ENCODE measurements around the gene GNPNAT1. TPM values are rescaled to one million over a fixed set of nuclear protein-coding genes. Genes with fewer than 3 reads are reported as not detected.

GNPNAT1 gene
- total RNA-seq, 1 donor from 2014 or later = 37.7 TPM

GRCh38 chr14:52837451-52837850, 46.0 kb upstream of the GNPNAT1 start:
- no peaks in the 10 kb centered on the region for H4K20me1 ChIP-seq (ENCODE audit: insufficient read depth, low read length)
- H3K27me3 ChIP-seq (ENCODE audit: insufficient read depth, low read length) = no peaks in the 10 kb centered on the region
- Mint-ChIP-seq H3K4me1 (ENCODE audit: low read depth, unreplicated experiment) (peaks cover 23% of the 10 kb centered on the region), H3K9me3 (ENCODE audit: unreplicated experiment) (peaks cover 2% of the 10 kb centered on the region), H3K27ac (ENCODE audit: unreplicated experiment) (no peak overlapping the region), H3K36me3 (ENCODE audit: low read depth, unreplicated experiment) (no peaks in the 10 kb centered on the region), H3K4me3 (ENCODE audit: unreplicated experiment) (no peak overlapping the region), H3K27me3 (ENCODE audit: low read depth, unreplicated experiment) (no peaks in the 10 kb centered on the region)
- H3K27ac ChIP-seq (ENCODE audit: low read depth, low read length) = no peak overlapping the region
- peaks cover 28% of the 10 kb centered on the region for H3K4me1 ChIP-seq (ENCODE audit: insufficient read depth, low read length)
- H3K79me2 ChIP-seq (ENCODE audit: insufficient read depth, low read length) = no peaks in the 10 kb centered on the region
- FAIRE-seq = no peak
- H2AFZ ChIP-seq (ENCODE audit: low read depth, low read length) = no peak overlapping the region
- no peak overlapping the region for H3K4me2 ChIP-seq (ENCODE audit: low read length)
- no peak overlapping the region for H3K4me3 ChIP-seq (ENCODE audit: insufficient read depth, low read depth, low read length)
- no peak overlapping the region for H3K9ac ChIP-seq (ENCODE audit: low read length)
- TF ChIP-seq EZH2 (IDR thresholded peaks at IDR 0.05; ENCODE audit: insufficient read depth, low read length) (no peak), CTCF (IDR thresholded peaks at IDR 0.05; ENCODE audit: insufficient read depth, low read depth, low read length) (no peak)
- H3K36me3 ChIP-seq (ENCODE audit: insufficient read depth, low read length) = no peaks in the 10 kb centered on the region
- no peak for DNase-seq (ENCODE audit: low read depth)
- H3K9me3 ChIP-seq (ENCODE audit: insufficient read depth, low read depth, low read length) = no peaks in the 10 kb centered on the region

GRCh38 chr14:52836063-52836462, 44.7 kb upstream of the GNPNAT1 start:
- Histone ChIP-seq H3K9ac (ENCODE audit: low read length) (no peak overlapping the region), H3K79me2 (ENCODE audit: insufficient read depth, low read length) (no peaks in the 10 kb centered on the region), H3K27me3 (ENCODE audit: insufficient read depth, low read length) (no peaks in the 10 kb centered on the region), H3K36me3 (ENCODE audit: insufficient read depth, low read length) (no peaks in the 10 kb centered on the region), H3K9me3 (ENCODE audit: insufficient read depth, low read depth, low read length) (no peaks in the 10 kb centered on the region), H2AFZ (ENCODE audit: low read depth, low read length) (no peak overlapping the region), H3K4me1 (ENCODE audit: insufficient read depth, low read length) (peaks cover 26% of the 10 kb centered on the region), H4K20me1 (ENCODE audit: insufficient read depth, low read length) (no peaks in the 10 kb centered on the region), H3K27ac (ENCODE audit: low read depth, low read length) (peak overlapping the region; percentile 86), H3K4me2 (ENCODE audit: low read length) (no peak overlapping the region), H3K4me3 (ENCODE audit: insufficient read depth, low read depth, low read length) (no peak overlapping the region)
- no peak for DNase-seq (ENCODE audit: low read depth)
- H3K27ac Mint-ChIP-seq (ENCODE audit: unreplicated experiment) = no peak overlapping the region
- peaks cover 26% of the 10 kb centered on the region for H3K4me1 Mint-ChIP-seq (ENCODE audit: low read depth, unreplicated experiment)
- H3K36me3 Mint-ChIP-seq (ENCODE audit: low read depth, unreplicated experiment) = no peaks in the 10 kb centered on the region
- no peak for TF ChIP-seq CTCF (IDR thresholded peaks at IDR 0.05; ENCODE audit: insufficient read depth, low read depth, low read length)
- TF ChIP-seq EZH2 (IDR thresholded peaks at IDR 0.05; ENCODE audit: insufficient read depth, low read length) = no peak
- peaks cover 2% of the 10 kb centered on the region for H3K9me3 Mint-ChIP-seq (ENCODE audit: unreplicated experiment)
- no peak overlapping the region for H3K4me3 Mint-ChIP-seq (ENCODE audit: unreplicated experiment)
- FAIRE-seq = no peak
- H3K27me3 Mint-ChIP-seq (ENCODE audit: low read depth, unreplicated experiment) = no peaks in the 10 kb centered on the region

- Histone ChIP-seq H3K79me2 (ENCODE audit: insufficient read depth, low read length) (no peaks in the 10 kb centered on the region), H3K4me2 (ENCODE audit: low read length) (peak overlapping the region; percentile 73), H3K4me1 (ENCODE audit: insufficient read depth, low read length) (peaks cover 22% of the 10 kb centered on the region), H3K9ac (ENCODE audit: low read length) (peak overlapping the region; percentile 56), H3K9me3 (ENCODE audit: insufficient read depth, low read depth, low read length) (no peaks in the 10 kb centered on the region), H3K27me3 (ENCODE audit: insufficient read depth, low read length) (no peaks in the 10 kb centered on the region), H3K4me3 (ENCODE audit: insufficient read depth, low read depth, low read length) (peak overlapping the region; percentile 7), H4K20me1 (ENCODE audit: insufficient read depth, low read length) (no peaks in the 10 kb centered on the region), H3K27ac (ENCODE audit: low read depth, low read length) (peak overlapping the region; percentile 86), H3K36me3 (ENCODE audit: insufficient read depth, low read length) (no peaks in the 10 kb centered on the region), H2AFZ (ENCODE audit: low read depth, low read length) (peak overlapping the region; percentile 44)
- Mint-ChIP-seq H3K4me3 (ENCODE audit: unreplicated experiment) (peak overlapping the region; percentile 29), H3K4me1 (ENCODE audit: low read depth, unreplicated experiment) (peaks cover 31% of the 10 kb centered on the region), H3K36me3 (ENCODE audit: low read depth, unreplicated experiment) (no peaks in the 10 kb centered on the region), H3K27ac (ENCODE audit: unreplicated experiment) (peak overlapping the region; percentile 92), H3K27me3 (ENCODE audit: low read depth, unreplicated experiment) (no peaks in the 10 kb centered on the region), H3K9me3 (ENCODE audit: unreplicated experiment) (peaks cover 2% of the 10 kb centered on the region)
- TF ChIP-seq EZH2 (IDR thresholded peaks at IDR 0.05; ENCODE audit: insufficient read depth, low read length) (no peak), CTCF (IDR thresholded peaks at IDR 0.05; ENCODE audit: insufficient read depth, low read depth, low read length) (no peak)
- FAIRE-seq (peak; percentile 80), DNase-seq (ENCODE audit: low read depth) (peak; percentile 79)
Observed at GRCh38 chr14:52835122-52835903, 43.9 kb upstream of the GNPNAT1 start.
